HCT116 (cell line): ENCODE data around the gene INPP5F. TPM values are rescaled to one million over a fixed set of nuclear protein-coding genes. Genes with fewer than 3 reads are reported as not detected.
A peak's percentile ranks its signal among the peaks of the same experiment; 100 is the strongest.

Experiments
- ATAC-seq: fragments of 200-7000 bp; cut with Tn5 transposase; 2 replicates; pipeline ENCODE4 v1.9.1; 2020; ENCODE audit warnings: mild to moderate bottlenecking, moderate library complexity
- BruUV-seq: library from RNA; stranded (reverse); fragments of 400-500 nt; replicated peaks from 2 replicates; lab custom pipeline; 2021; lab: Mats Ljungman, UMichigan
- CTCF ChIA-PET: fragments of 300-600 bp; sonication (Branson Sonifier 250); formaldehyde crosslinking; loops from one replicate; lab custom pipeline; 2021; ENCODE audit warnings: antibody characterized with exemption; lab: Charles Lee
- POLR2A ChIA-PET: fragments of 300-600, 350-600 bp; sonication (Branson Sonifier 250); formaldehyde crosslinking; loops from one replicate; lab custom pipeline; 2021; ENCODE audit warnings: antibody characterized with exemption; lab: Charles Lee
- RAD21 ChIA-PET, 2 experiments: fragments of 300-600 bp; sonication (Branson Sonifier 250); formaldehyde crosslinking; loops; one replicate each; lab custom pipeline; 2023; ENCODE audit warnings: low total read pairs in 2 of 2; ENCODE audit not compliant: uncharacterized antibody in 2 of 2, unreplicated experiment in 2 of 2, low non-redundant PET in 1 of 2; lab: Charles Lee
- DNase-seq: peaks from one replicate; pipeline ENCODE4 v3.0.0-alpha.2; 2010; ENCODE audit warnings: low read depth, low spot score
- H2AFZ ChIP-seq: fragments of 200-600 bp; shearing (Covaris generic), sonication (generic); 2 replicates; pipeline ENCODE4 v1.6.1; 2017; ENCODE audit warnings: low read depth, mixed run types, mixed read lengths, antibody characterized with exemption, low read length; ENCODE audit not compliant: poor library complexity, severe bottlenecking
- H3K27ac ChIP-seq: 2 replicates; pipeline ENCODE4 v1.5.1; 2012; ENCODE audit warnings: low read depth, low read length
- H3K27me3 ChIP-seq: fragments of 200-600 bp; sonication (generic); 2 replicates; pipeline ENCODE4 v1.6.1; 2016; ENCODE audit warnings: mixed run types, low read length, mixed read lengths; ENCODE audit not compliant: insufficient read depth
- H3K36me3 ChIP-seq, 2 experiments: fragments of 200-500 bp in 1 of 2; fragments of 200-600 bp in 1 of 2; sonication (Bioruptor generic) in 1 of 2; sonication (generic) in 1 of 2; 2 replicates each; pipeline versions ENCODE4 v1.5.1 to v1.6.1; 2014 to 2016; ENCODE audit warnings: low read length in 2 of 2, inconsistent platforms in 1 of 2, mixed read lengths in 1 of 2, mixed run types in 1 of 2; ENCODE audit not compliant: insufficient read depth in 2 of 2, control insufficient read depth in 1 of 2
- H3K4me1 ChIP-seq, 2 experiments: fragments of 200-600 bp in 1 of 2; sonication (generic) in 1 of 2; 2 replicates each; pipeline versions ENCODE4 v1.5.1 to v1.6.1; 2012 to 2017; ENCODE audit warnings: low read length in 2 of 2, inconsistent platforms in 1 of 2, mild to moderate bottlenecking in 1 of 2, mixed read lengths in 1 of 2, mixed run types in 1 of 2, moderate library complexity in 1 of 2; ENCODE audit not compliant: insufficient read depth in 2 of 2, control insufficient read depth in 1 of 2
- H3K4me2 ChIP-seq: fragments of 200-600 bp; sonication (generic); 2 replicates; pipeline ENCODE4 v1.6.1; 2017; ENCODE audit warnings: mixed run types, low read length, mixed read lengths
- H3K4me3 ChIP-seq, 2 experiments: fragments of 200-600 bp in 1 of 2; sonication (generic) in 1 of 2; replicated peaks in 1 of 2; 2 replicates each; pipeline ENCODE4 v1.5.1; 2011 to 2016; ENCODE audit warnings: low read length in 2 of 2, control low read depth in 1 of 2, low read depth in 1 of 2, mild to moderate bottlenecking in 1 of 2, mixed read lengths in 1 of 2, mixed run types in 1 of 2
- H3K79me2 ChIP-seq: fragments of 200-600 bp; sonication (generic); 2 replicates; pipeline ENCODE4 v1.6.1; 2017; ENCODE audit warnings: mild to moderate bottlenecking, mixed run types, low read length, moderate library complexity, mixed read lengths; ENCODE audit not compliant: insufficient read depth
- H3K9ac ChIP-seq: fragments of 200-600 bp; sonication (generic); 2 replicates; pipeline ENCODE4 v1.6.1; 2016; ENCODE audit warnings: low read length, mixed read lengths
- H3K9me2 ChIP-seq: fragments of 200-600 bp; sonication (generic), shearing (Covaris generic); 2 replicates; pipeline ENCODE4 v1.6.1; 2017; ENCODE audit warnings: mixed run types, mild to moderate bottlenecking, moderate library complexity; ENCODE audit not compliant: insufficient read depth
- H3K9me3 ChIP-seq, 2 experiments: fragments of 200-500 bp in 1 of 2; fragments of 200-600 bp in 1 of 2; sonication (Bioruptor generic) in 1 of 2; sonication (generic) in 1 of 2; 2 replicates each; pipeline ENCODE4 v1.6.1; 2014 to 2017; ENCODE audit warnings: low read length in 2 of 2, mixed read lengths in 2 of 2, inconsistent platforms in 1 of 2, low read depth in 1 of 2, mild to moderate bottlenecking in 1 of 2, mixed run types in 1 of 2, moderate library complexity in 1 of 2; ENCODE audit not compliant: control insufficient read depth in 1 of 2, insufficient read depth in 1 of 2
- H4K20me1 ChIP-seq: fragments of 200-600 bp; sonication (generic), shearing (Covaris generic); 2 replicates; pipeline ENCODE4 v1.6.1; 2017; ENCODE audit warnings: mixed run types, mild to moderate bottlenecking, moderate library complexity; ENCODE audit not compliant: insufficient read depth
- CBX3 ChIP-seq: IDR thresholded peaks from 2 replicates; pipeline ENCODE4 v1.6.1; 2012; ENCODE audit warnings: low read depth
- CEBPB ChIP-seq: IDR thresholded peaks from 2 replicates; pipeline ENCODE4 v1.6.1; 2012; ENCODE audit warnings: low read depth
- EGR1 ChIP-seq: IDR thresholded peaks from 2 replicates; pipeline ENCODE4 v1.6.1; 2012; ENCODE audit warnings: low read depth
- ELF1 ChIP-seq: IDR thresholded peaks from 2 replicates; pipeline ENCODE4 v1.6.1; 2012; ENCODE audit warnings: low read depth, borderline replicate concordance
- EZH2 ChIP-seq: fragments of 200-600 bp; sonication (generic); IDR thresholded peaks from 2 replicates; pipeline ENCODE4 v1.6.1; 2017; ENCODE audit warnings: antibody characterized with exemption, mixed run types
- FOSL1 ChIP-seq: IDR thresholded peaks from 2 replicates; pipeline ENCODE4 v1.6.1; 2012; ENCODE audit warnings: low read depth
- JUND ChIP-seq: IDR thresholded peaks from 2 replicates; pipeline ENCODE4 v1.6.1; 2012
- POLR2AphosphoS5 ChIP-seq: IDR thresholded peaks from 2 replicates; pipeline ENCODE4 v1.6.1; 2011; ENCODE audit warnings: mild to moderate bottlenecking, low read depth, low read length, moderate library complexity
- RAD21 ChIP-seq: IDR thresholded peaks from 2 replicates; pipeline ENCODE4 v1.6.1; 2012; ENCODE audit warnings: low read depth, mild to moderate bottlenecking
- SIN3A ChIP-seq: IDR thresholded peaks from 2 replicates; pipeline ENCODE4 v1.6.1; 2012; ENCODE audit warnings: low read depth
- SP1 ChIP-seq: IDR thresholded peaks from 2 replicates; pipeline ENCODE4 v1.6.1; 2012; ENCODE audit warnings: low read depth
- SRF ChIP-seq: IDR thresholded peaks from 2 replicates; pipeline ENCODE4 v1.6.1; 2012; ENCODE audit warnings: low read depth
- YY1 ChIP-seq: IDR thresholded peaks from 2 replicates; pipeline ENCODE4 v1.6.1; 2011; ENCODE audit warnings: low read length, low read depth, moderate library complexity, mild to moderate bottlenecking; ENCODE audit not compliant: insufficient replicate concordance; ENCODE audit errors: extremely low read depth
- ZNF274 ChIP-seq: fragments of 200-500 bp; sonication (Bioruptor generic); IDR thresholded peaks from 2 replicates; pipeline ENCODE4 v1.6.1; 2014; ENCODE audit warnings: mild to moderate bottlenecking, low read depth, low read length, inconsistent platforms
- intact Hi-C: fragments of 100-400 bp; cut with micrococcal nuclease; formaldehyde crosslinking; loops from 2 replicates; pipeline ENCODE4 v1.10.0; 2022
- total RNA-seq: library from RNA; stranded (reverse); gene quantifications from one replicate; pipeline ENCODE4 v1.2.1, GENCODE V29; 2021; ENCODE audit not compliant: unreplicated experiment
- TF ChIP-seq, protein P1 (sequence below), 3 experiments: fragments of 200-600 bp in 1 of 3; sonication (generic) in 1 of 3; IDR thresholded peaks in 2 of 3; conservative IDR thresholded peaks in 1 of 3; 2 replicates each; pipeline ENCODE4 v1.5.1; 2012 to 2017; ENCODE audit warnings: low read depth in 2 of 3, low read length in 2 of 3, antibody characterized with exemption in 1 of 3, borderline replicate concordance in 1 of 3, control low read depth in 1 of 3, mild to moderate bottlenecking in 1 of 3, mixed read lengths in 1 of 3, mixed run types in 1 of 3, moderate library complexity in 1 of 3; ENCODE audit not compliant: insufficient read depth in 1 of 3
- TF ChIP-seq, protein P2 (sequence below): IDR thresholded peaks from 2 replicates; pipeline ENCODE4 v1.6.1; 2011; ENCODE audit warnings: mild to moderate bottlenecking, low read length, moderate library complexity; ENCODE audit not compliant: insufficient replicate concordance; ENCODE audit errors: extremely low read depth
- TF ChIP-seq, protein P3 (sequence below): IDR thresholded peaks from 2 replicates; pipeline ENCODE4 v1.6.1; 2012; ENCODE audit warnings: low read depth
- TF ChIP-seq, protein P4 (sequence below): IDR thresholded peaks from 2 replicates; pipeline ENCODE4 v1.6.1; 2012

Gene INPP5F
- total RNA-seq, 1 experiment from 2014 or later, result 21.6 TPM

DNA sequence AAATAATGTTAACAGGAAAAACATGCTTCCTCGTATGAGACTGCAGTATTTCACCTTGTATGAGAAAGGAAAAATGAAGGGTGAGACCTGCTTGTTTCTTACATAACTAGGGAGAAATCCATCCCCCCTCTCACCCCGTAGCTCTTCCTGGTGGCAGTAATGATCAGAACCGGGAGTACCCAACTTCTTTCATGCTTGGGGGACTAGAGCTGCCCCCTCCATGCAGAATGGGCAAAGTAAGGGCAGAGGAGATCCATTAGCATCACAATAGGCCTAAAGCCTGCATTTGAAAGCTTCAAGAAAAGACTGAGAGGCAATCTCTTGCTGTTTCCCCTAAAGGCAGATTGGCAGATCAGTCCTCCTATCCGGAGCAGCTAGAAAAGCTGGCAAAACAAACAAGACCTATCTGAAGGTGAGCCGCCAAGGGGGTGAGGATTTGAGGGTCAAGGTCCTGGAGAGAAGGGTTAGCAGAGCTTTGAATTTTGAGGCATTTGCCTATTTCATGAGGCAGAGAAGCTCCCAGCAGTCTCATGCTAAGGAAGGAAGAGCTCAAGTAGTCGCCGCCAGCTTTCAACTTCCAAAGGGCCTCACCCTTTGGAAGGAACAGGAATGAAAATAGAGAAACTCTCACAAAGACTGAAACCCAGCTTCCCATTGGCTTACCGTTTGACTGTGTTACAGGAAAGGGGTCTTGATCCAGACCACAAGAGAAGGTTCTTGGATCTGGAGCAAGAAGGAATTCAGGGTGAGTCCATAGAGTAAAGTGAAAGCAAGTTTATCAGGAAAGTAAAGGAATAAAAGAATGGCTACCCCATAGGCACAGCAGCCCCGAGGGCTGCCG, 38.4 kb upstream of the INPP5F start:
- Histone ChIP-seq H3K4me3 (no peak overlapping the region), H3K9me2 (no peaks in the 10 kb centered on the region), H3K27me3 (no peaks in the 10 kb centered on the region), H3K9me3 (no peaks in the 10 kb centered on the region), H3K9ac (no peak overlapping the region), H3K79me2 (no peaks in the 10 kb centered on the region), H4K20me1 (no peaks in the 10 kb centered on the region), H3K4me1 (peaks cover 3 to 16% of the 10 kb centered on the region in 2 experiments; a peak in 3 of 4 replicates), H2AFZ (peak overlapping the region; percentile 92), H3K27ac (no peak overlapping the region), H3K4me2 (no peak overlapping the region), H3K36me3 (no peaks in the 10 kb centered on the region)
- RAD21 ChIA-PET, result interaction anchor here (1.3 kb wide), 2 partner anchors 39 to 650 kb away, joined by 3 to 4 read pairs; partner anchors contain the start of gene INPP5F (in 1 of the 2)
- BruUV-seq, result no TSS peak
- DNase-seq (no peak), ATAC-seq (no peak)
- intact Hi-C loops, result loop anchor here (5.0 to 10.0 kb wide), 2 partner anchors 35 to 737 kb away; no protein-coding TSS in a partner anchor
- POLR2A ChIA-PET, result interaction anchor here (1.0 kb wide), 2 partner anchors 36 to 172 kb away, joined by 3 read pairs; partner anchors contain the start of gene BAG3
- CTCF ChIA-PET, result interaction anchor here (0.7 to 2.2 kb wide), 8 partner anchors 10 to 650 kb away, joined by 3 to 16 read pairs (median 4); partner anchors contain the start of gene SEC23IP
- TF ChIP-seq, protein P1, sequence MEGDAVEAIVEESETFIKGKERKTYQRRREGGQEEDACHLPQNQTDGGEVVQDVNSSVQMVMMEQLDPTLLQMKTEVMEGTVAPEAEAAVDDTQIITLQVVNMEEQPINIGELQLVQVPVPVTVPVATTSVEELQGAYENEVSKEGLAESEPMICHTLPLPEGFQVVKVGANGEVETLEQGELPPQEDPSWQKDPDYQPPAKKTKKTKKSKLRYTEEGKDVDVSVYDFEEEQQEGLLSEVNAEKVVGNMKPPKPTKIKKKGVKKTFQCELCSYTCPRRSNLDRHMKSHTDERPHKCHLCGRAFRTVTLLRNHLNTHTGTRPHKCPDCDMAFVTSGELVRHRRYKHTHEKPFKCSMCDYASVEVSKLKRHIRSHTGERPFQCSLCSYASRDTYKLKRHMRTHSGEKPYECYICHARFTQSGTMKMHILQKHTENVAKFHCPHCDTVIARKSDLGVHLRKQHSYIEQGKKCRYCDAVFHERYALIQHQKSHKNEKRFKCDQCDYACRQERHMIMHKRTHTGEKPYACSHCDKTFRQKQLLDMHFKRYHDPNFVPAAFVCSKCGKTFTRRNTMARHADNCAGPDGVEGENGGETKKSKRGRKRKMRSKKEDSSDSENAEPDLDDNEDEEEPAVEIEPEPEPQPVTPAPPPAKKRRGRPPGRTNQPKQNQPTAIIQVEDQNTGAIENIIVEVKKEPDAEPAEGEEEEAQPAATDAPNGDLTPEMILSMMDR (IDR thresholded peaks at IDR 0.05 in 2 of 3, conservative IDR thresholded peaks at IDR 0.05 in 1 of 3; ENCODE audit: borderline replicate concordance in 1 of 3, insufficient read depth in 1 of 3, low read depth in 2 of 3, low read length in 2 of 3), result no peak
- TF ChIP-seq ELF1 (no peak), RAD21 (no peak), YY1 (no peak), EZH2 (no peak), SP1 (no peak), SRF (no peak), CBX3 (no peak), ZNF274 (no peak), FOSL1 (no peak), POLR2AphosphoS5 (no peak), CEBPB (no peak), EGR1 (no peak), JUND (no peak), SIN3A (no peak)
- TF ChIP-seq, protein P2, sequence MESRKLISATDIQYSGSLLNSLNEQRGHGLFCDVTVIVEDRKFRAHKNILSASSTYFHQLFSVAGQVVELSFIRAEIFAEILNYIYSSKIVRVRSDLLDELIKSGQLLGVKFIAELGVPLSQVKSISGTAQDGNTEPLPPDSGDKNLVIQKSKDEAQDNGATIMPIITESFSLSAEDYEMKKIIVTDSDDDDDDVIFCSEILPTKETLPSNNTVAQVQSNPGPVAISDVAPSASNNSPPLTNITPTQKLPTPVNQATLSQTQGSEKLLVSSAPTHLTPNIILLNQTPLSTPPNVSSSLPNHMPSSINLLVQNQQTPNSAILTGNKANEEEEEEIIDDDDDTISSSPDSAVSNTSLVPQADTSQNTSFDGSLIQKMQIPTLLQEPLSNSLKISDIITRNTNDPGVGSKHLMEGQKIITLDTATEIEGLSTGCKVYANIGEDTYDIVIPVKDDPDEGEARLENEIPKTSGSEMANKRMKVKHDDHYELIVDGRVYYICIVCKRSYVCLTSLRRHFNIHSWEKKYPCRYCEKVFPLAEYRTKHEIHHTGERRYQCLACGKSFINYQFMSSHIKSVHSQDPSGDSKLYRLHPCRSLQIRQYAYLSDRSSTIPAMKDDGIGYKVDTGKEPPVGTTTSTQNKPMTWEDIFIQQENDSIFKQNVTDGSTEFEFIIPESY, result no peak
- TF ChIP-seq, protein P3, sequence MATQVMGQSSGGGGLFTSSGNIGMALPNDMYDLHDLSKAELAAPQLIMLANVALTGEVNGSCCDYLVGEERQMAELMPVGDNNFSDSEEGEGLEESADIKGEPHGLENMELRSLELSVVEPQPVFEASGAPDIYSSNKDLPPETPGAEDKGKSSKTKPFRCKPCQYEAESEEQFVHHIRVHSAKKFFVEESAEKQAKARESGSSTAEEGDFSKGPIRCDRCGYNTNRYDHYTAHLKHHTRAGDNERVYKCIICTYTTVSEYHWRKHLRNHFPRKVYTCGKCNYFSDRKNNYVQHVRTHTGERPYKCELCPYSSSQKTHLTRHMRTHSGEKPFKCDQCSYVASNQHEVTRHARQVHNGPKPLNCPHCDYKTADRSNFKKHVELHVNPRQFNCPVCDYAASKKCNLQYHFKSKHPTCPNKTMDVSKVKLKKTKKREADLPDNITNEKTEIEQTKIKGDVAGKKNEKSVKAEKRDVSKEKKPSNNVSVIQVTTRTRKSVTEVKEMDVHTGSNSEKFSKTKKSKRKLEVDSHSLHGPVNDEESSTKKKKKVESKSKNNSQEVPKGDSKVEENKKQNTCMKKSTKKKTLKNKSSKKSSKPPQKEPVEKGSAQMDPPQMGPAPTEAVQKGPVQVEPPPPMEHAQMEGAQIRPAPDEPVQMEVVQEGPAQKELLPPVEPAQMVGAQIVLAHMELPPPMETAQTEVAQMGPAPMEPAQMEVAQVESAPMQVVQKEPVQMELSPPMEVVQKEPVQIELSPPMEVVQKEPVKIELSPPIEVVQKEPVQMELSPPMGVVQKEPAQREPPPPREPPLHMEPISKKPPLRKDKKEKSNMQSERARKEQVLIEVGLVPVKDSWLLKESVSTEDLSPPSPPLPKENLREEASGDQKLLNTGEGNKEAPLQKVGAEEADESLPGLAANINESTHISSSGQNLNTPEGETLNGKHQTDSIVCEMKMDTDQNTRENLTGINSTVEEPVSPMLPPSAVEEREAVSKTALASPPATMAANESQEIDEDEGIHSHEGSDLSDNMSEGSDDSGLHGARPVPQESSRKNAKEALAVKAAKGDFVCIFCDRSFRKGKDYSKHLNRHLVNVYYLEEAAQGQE, result no peak
- TF ChIP-seq, protein P4, sequence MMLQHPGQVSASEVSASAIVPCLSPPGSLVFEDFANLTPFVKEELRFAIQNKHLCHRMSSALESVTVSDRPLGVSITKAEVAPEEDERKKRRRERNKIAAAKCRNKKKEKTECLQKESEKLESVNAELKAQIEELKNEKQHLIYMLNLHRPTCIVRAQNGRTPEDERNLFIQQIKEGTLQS, result no peak
